Trophoblast cell (in vitro differentiated cells and primary cell): ENCODE measurements around the gene STXBP6.
A peak's percentile ranks its signal among the peaks of the same experiment; 100 is the strongest.

Source experiments
- DNase-seq, 2 donors: peaks; one replicate each; pipeline ENCODE4 v3.0.0-alpha.2; 2016
- H2AFZ ChIP-seq: 2 replicates; pipeline ENCODE4 v1.6.1; 2013; ENCODE audit warnings: low read length, moderate library complexity, mild to moderate bottlenecking; ENCODE audit not compliant: insufficient read depth, poor library complexity
- H2AK5ac ChIP-seq: 2 replicates; pipeline ENCODE4 v1.6.1; 2013; ENCODE audit warnings: mild to moderate bottlenecking, low read length
- H2BK120ac ChIP-seq: 2 replicates; pipeline ENCODE4 v1.6.1; 2013; ENCODE audit warnings: low read length, mild to moderate bottlenecking, moderate library complexity; ENCODE audit not compliant: insufficient read depth, poor library complexity
- H2BK12ac ChIP-seq: 2 replicates; pipeline ENCODE4 v1.6.1; 2013; ENCODE audit warnings: mild to moderate bottlenecking, low read length, moderate library complexity
- H2BK5ac ChIP-seq: 2 replicates; pipeline ENCODE4 v1.6.1; 2013; ENCODE audit warnings: low read length, low read depth, moderate library complexity, mild to moderate bottlenecking; ENCODE audit not compliant: poor library complexity
- H3K14ac ChIP-seq: 2 replicates; pipeline ENCODE4 v1.6.1; 2013; ENCODE audit warnings: mild to moderate bottlenecking, low read length
- H3K18ac ChIP-seq: 2 replicates; pipeline ENCODE4 v1.6.1; 2013; ENCODE audit warnings: mild to moderate bottlenecking, low read length
- H3K23ac ChIP-seq: 2 replicates; pipeline ENCODE4 v1.6.1; 2013; ENCODE audit warnings: low read length
- H3K27ac ChIP-seq: 2 replicates; pipeline ENCODE4 v1.5.1; 2013; ENCODE audit warnings: low read depth, mild to moderate bottlenecking, inconsistent platforms, low read length, moderate library complexity
- H3K27me3 ChIP-seq: 2 replicates; pipeline ENCODE4 v1.6.1; 2013; ENCODE audit warnings: inconsistent platforms, mild to moderate bottlenecking, low read length, moderate library complexity; ENCODE audit not compliant: insufficient read depth
- H3K36me3 ChIP-seq, 2 experiments: 1 replicate in 1 of 2; 2 replicates in 1 of 2; pipeline ENCODE4 v1.6.1; 2013; ENCODE audit warnings: low read length in 2 of 2, mild to moderate bottlenecking in 2 of 2, moderate library complexity in 1 of 2; ENCODE audit not compliant: insufficient read depth in 2 of 2, control insufficient read depth in 1 of 2
- H3K4ac ChIP-seq: 2 replicates; pipeline ENCODE4 v1.6.1; 2013; ENCODE audit warnings: low read depth, mild to moderate bottlenecking, low read length, moderate library complexity
- H3K4me1 ChIP-seq, 2 experiments: 1 replicate in 1 of 2; 2 replicates in 1 of 2; pipeline ENCODE4 v1.6.1; 2013; ENCODE audit warnings: low read length in 2 of 2, mild to moderate bottlenecking in 2 of 2, moderate library complexity in 1 of 2; ENCODE audit not compliant: insufficient read depth in 2 of 2, control insufficient read depth in 1 of 2
- H3K4me2 ChIP-seq: 2 replicates; pipeline ENCODE4 v1.6.1; 2013; ENCODE audit warnings: inconsistent platforms, mild to moderate bottlenecking, low read length, moderate library complexity
- H3K4me3 ChIP-seq: 2 replicates; pipeline ENCODE4 v1.5.1; 2013; ENCODE audit warnings: mild to moderate bottlenecking, low read depth, low read length, inconsistent platforms
- H3K79me1 ChIP-seq: one replicate; pipeline ENCODE4 v1.6.1; 2013; ENCODE audit warnings: low read length
- H3K79me2 ChIP-seq: 2 replicates; pipeline ENCODE4 v1.6.1; 2013; ENCODE audit warnings: low read length, mild to moderate bottlenecking; ENCODE audit not compliant: control insufficient read depth, insufficient read depth, poor library complexity
- H3K9ac ChIP-seq: 2 replicates; pipeline ENCODE4 v1.6.1; 2013; ENCODE audit warnings: mild to moderate bottlenecking, low read length
- H3K9me3 ChIP-seq: 2 replicates; pipeline ENCODE4 v1.6.1; 2013; ENCODE audit warnings: low read depth, mild to moderate bottlenecking, control low read depth, inconsistent platforms, low read length; ENCODE audit not compliant: insufficient read depth
- H4K12ac ChIP-seq: 2 replicates; pipeline ENCODE4 v1.6.1; 2013; ENCODE audit warnings: low read depth, mild to moderate bottlenecking, low read length, moderate library complexity
- H4K8ac ChIP-seq: 2 replicates; pipeline ENCODE4 v1.6.1; 2013; ENCODE audit warnings: low read depth, mild to moderate bottlenecking, low read length, moderate library complexity
- H4K91ac ChIP-seq: one replicate; pipeline ENCODE4 v1.6.1; 2013; ENCODE audit warnings: low read depth, mild to moderate bottlenecking, low read length, moderate library complexity
- WGBS: extraction: QIAGEN DNeasy Blood & Tissue Kit; methylation state at CpG from one replicate; pipeline ENCODE4 v1.1.7; 2013; ENCODE audit warnings: missing lambda C conversion rate; ENCODE audit not compliant: insufficient read length, insufficient coverage; ENCODE audit errors: extremely low coverage; 5-methylcytosine and 5-hydroxymethylcytosine counted together

STXBP6 gene

DNA sequence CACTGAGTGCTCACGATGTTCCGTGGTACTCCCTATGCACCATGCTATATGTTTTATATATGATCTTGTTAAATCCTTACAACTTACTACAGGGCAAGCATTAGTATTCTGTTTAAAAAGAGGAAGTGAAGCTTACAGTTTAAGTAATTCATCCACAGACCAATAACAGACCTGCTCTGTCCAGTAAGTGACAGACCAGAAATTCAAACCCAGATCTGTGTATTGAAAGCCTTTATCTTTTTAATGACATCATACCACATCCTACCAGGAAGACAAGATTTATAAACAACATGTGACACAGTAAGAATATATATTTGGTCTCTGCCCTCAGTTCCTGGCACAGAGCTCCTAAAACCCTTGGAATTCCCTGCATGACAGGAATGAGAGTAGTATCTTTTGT, 206.5 kb downstream of the STXBP6 start:
- no peak overlapping the region for H2AK5ac ChIP-seq
- no peak overlapping the region for H3K14ac ChIP-seq
- no peak overlapping the region for H4K8ac ChIP-seq
- H3K23ac ChIP-seq, result no peak overlapping the region
- no peak overlapping the region for H3K27ac ChIP-seq
- H3K79me1 ChIP-seq, result no peaks in the 10 kb centered on the region
- H3K9me3 ChIP-seq, result no peaks in the 10 kb centered on the region
- H3K9ac ChIP-seq, result no peak overlapping the region
- H3K79me2 ChIP-seq, result no peaks in the 10 kb centered on the region
- H2BK12ac ChIP-seq, result no peak overlapping the region
- no peak overlapping the region for H3K18ac ChIP-seq
- no peak for DNase-seq
- H4K91ac ChIP-seq, result no peak overlapping the region
- H3K4me2 ChIP-seq, result no peak overlapping the region
- H3K4me3 ChIP-seq, result no peak overlapping the region
- H3K4ac ChIP-seq, result no peak overlapping the region
- no peak overlapping the region for H4K12ac ChIP-seq
- H2BK120ac ChIP-seq, result no peak overlapping the region
- H2BK5ac ChIP-seq, result no peak overlapping the region
- H3K36me3 ChIP-seq, result no peaks in the 10 kb centered on the region
- no CpG with 5 or more reads among the region's 2 CpGs for WGBS
- H3K4me1 ChIP-seq, result no peaks in the 10 kb centered on the region
- H2AFZ ChIP-seq, result no peak overlapping the region
- no peaks in the 10 kb centered on the region for H3K27me3 ChIP-seq

DNA sequence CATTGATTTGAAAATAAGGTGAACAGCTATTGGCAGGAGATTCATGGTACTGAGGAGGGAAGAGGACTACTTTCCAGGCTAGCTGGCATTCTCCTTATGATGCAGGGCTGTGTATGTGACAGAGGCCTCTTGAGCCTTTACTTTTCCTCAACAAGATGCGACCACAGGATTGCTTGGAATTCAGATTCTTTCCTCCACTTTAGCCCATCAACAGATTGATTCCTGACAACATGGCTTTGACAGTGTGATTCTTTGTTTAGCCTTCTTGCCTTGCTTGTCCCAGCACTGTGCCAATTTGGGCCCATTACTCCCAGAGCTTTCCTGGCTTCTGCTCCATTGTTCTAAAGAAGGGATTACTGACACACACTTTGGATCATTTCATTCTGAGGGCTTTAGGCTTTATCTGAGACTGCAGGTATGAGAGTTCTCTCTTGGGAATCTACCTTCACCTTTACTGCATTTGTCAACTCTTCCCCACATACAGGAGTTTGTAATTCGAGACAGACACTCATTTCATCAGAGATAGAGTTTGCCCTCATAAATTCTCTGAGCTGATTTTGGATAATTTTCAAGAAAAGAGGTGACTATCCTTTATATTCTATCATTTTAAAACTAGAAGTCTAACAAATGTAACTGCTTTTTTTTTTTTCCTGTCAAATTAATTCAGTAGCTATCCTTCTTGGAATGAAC, 209.6 kb downstream of the STXBP6 start:
- H4K91ac ChIP-seq, result no peak overlapping the region
- H4K12ac ChIP-seq, result no peak overlapping the region
- no peaks in the 10 kb centered on the region for H3K79me1 ChIP-seq
- WGBS, result no CpG with 5 or more reads among the region's 2 CpGs
- no peak overlapping the region for H3K23ac ChIP-seq
- H3K9ac ChIP-seq, result no peak overlapping the region
- H3K14ac ChIP-seq, result no peak overlapping the region
- no peaks in the 10 kb centered on the region for H3K9me3 ChIP-seq
- H3K18ac ChIP-seq, result no peak overlapping the region
- no peaks in the 10 kb centered on the region for H3K36me3 ChIP-seq
- no peaks in the 10 kb centered on the region for H3K79me2 ChIP-seq
- H3K4me1 ChIP-seq, result no peaks in the 10 kb centered on the region
- H2BK12ac ChIP-seq, result no peak overlapping the region
- H4K8ac ChIP-seq, result no peak overlapping the region
- no peak overlapping the region for H3K27ac ChIP-seq
- no peak overlapping the region for H2AFZ ChIP-seq
- no peak overlapping the region for H2BK120ac ChIP-seq
- H3K4ac ChIP-seq, result no peak overlapping the region
- no peak overlapping the region for H2AK5ac ChIP-seq
- H3K4me2 ChIP-seq, result no peak overlapping the region
- H2BK5ac ChIP-seq, result no peak overlapping the region
- no peaks in the 10 kb centered on the region for H3K27me3 ChIP-seq
- H3K4me3 ChIP-seq, result no peak overlapping the region
- peak in 1 of 2 donors; percentile 3 for DNase-seq

DNA sequence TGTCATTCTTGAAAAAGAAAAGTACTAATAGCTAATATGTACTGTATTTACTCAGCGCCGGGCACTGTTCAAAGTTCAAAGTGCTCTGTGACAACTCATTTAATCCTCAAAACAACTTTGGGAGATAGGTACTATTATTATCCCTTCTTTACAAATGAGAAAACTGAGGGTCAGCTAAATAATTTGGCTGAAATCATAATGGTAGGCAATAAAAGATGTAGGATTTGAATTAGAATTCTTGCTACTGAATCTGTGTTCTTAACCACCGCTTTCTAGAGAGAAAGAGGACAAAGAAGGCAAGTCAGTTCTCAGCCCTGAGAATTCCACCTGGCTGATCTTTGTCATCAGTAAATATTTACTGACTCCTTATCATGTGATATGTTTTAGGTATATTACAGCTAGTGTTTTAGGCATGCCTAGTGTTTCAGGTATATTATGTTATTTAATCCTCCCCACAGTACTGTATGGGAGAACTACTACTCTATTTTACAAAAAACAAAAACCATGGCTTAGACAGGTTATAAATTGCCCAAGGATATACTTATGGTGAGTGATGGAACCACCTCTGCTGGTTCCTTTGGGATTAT, 210.2 kb downstream of the STXBP6 start:
- no peak overlapping the region for H2AFZ ChIP-seq
- no peak overlapping the region for H3K4ac ChIP-seq
- H4K8ac ChIP-seq, result no peak overlapping the region
- H3K4me1 ChIP-seq, result no peaks in the 10 kb centered on the region
- DNase-seq, result no peak
- no peak overlapping the region for H3K27ac ChIP-seq
- H3K27me3 ChIP-seq, result no peaks in the 10 kb centered on the region
- no peaks in the 10 kb centered on the region for H3K79me2 ChIP-seq
- H3K9me3 ChIP-seq, result no peaks in the 10 kb centered on the region
- H3K36me3 ChIP-seq, result no peaks in the 10 kb centered on the region
- no peak overlapping the region for H2BK120ac ChIP-seq
- no peak overlapping the region for H2BK12ac ChIP-seq
- H3K4me3 ChIP-seq, result no peak overlapping the region
- no peak overlapping the region for H4K12ac ChIP-seq
- H3K23ac ChIP-seq, result no peak overlapping the region
- no peak overlapping the region for H2BK5ac ChIP-seq
- H2AK5ac ChIP-seq, result no peak overlapping the region
- H3K4me2 ChIP-seq, result no peak overlapping the region
- no peak overlapping the region for H4K91ac ChIP-seq
- H3K14ac ChIP-seq, result no peak overlapping the region
- no peak overlapping the region for H3K9ac ChIP-seq
- no CpG with 5 or more reads among the region's 3 CpGs for WGBS
- no peak overlapping the region for H3K18ac ChIP-seq
- no peaks in the 10 kb centered on the region for H3K79me1 ChIP-seq

DNA sequence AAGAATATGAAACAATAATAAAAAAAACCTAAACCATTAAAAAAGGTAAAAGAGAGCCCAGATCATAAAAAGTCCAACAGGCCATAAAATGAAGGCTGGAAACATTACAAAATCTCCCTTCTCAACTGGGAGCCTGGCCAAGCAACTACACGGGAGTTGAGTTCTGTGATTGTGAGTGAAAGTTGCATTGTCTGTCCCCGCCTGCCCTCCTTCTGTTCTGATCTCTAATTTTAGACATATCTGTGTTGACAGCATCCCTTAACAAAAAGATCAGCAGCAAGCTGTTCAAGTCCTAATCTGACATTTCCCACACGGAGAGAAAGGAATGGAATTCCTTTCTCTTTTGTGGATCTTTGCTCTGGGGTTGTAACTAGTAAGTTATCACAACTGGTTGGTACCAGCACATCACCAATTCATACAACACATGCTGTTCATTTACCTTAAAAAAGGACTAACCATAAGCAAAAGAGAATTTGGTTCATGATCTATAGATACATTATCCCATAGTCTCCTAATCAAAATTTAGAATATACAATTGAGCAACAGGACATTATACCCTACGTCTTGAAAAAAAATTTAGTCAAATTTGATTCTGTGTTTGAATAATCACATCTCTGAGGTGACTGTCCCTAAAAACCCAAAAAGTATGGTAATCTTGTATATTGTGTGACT, 210.9 kb downstream of the STXBP6 start:
- Histone ChIP-seq H2BK120ac (no peak overlapping the region), H3K4ac (no peak overlapping the region), H4K8ac (no peak overlapping the region), H3K9me3 (no peaks in the 10 kb centered on the region), H3K79me2 (no peaks in the 10 kb centered on the region), H3K23ac (no peak overlapping the region), H3K79me1 (no peaks in the 10 kb centered on the region), H2BK12ac (no peak overlapping the region), H3K4me3 (no peak overlapping the region), H4K12ac (no peak overlapping the region), H3K4me2 (no peak overlapping the region), H3K36me3 (no peaks in the 10 kb centered on the region), H3K4me1 (no peaks in the 10 kb centered on the region), H3K14ac (no peak overlapping the region), H3K18ac (no peak overlapping the region), H2AFZ (no peak overlapping the region), H2BK5ac (no peak overlapping the region), H4K91ac (no peak overlapping the region), H3K9ac (no peak overlapping the region), H3K27me3 (no peaks in the 10 kb centered on the region), H3K27ac (no peak overlapping the region), H2AK5ac (no peak overlapping the region)
- DNase-seq, result no peak
- no CpG with 5 or more reads among the region's 4 CpGs for WGBS
